ENCODE results near the gene NTRK2.

NTRK2 gene

GRCh38 chr9:84701801-84702200 lies 32.3 kb downstream of the NTRK2 start:
- Histone ChIP-seq H3K4me1 (ENCODE audit: control insufficient read depth in 1 of 2, insufficient read depth in 2 of 2, low read length in 2 of 2) (no peaks in the 10 kb centered on the region), H3K79me1 (ENCODE audit: low read length) (no peaks in the 10 kb centered on the region), H3K9me3 (ENCODE audit: insufficient read depth, low read depth, low read length) (no peaks in the 10 kb centered on the region), H3K18ac (ENCODE audit: low read length) (no peak overlapping the region), H3K23ac (ENCODE audit: low read length) (no peak overlapping the region), H2AK5ac (ENCODE audit: low read length) (no peak overlapping the region), H3K4ac (ENCODE audit: low read depth, low read length) (no peak overlapping the region), H3K36me3 (ENCODE audit: control insufficient read depth in 1 of 2, insufficient read depth in 2 of 2, low read length in 2 of 2) (no peaks in the 10 kb centered on the region), H3K27me3 (ENCODE audit: insufficient read depth, low read length) (no peaks in the 10 kb centered on the region), H3K4me2 (ENCODE audit: low read length) (no peak overlapping the region), H4K8ac (ENCODE audit: low read depth, low read length) (no peak overlapping the region), H2BK5ac (ENCODE audit: low read depth, low read length, poor library complexity) (no peak overlapping the region), H3K4me3 (ENCODE audit: low read depth, low read length) (no peak overlapping the region), H4K91ac (ENCODE audit: low read depth, low read length) (no peak overlapping the region), H3K9ac (ENCODE audit: low read length) (no peak overlapping the region), H2AFZ (ENCODE audit: insufficient read depth, low read length, poor library complexity) (no peak overlapping the region), H3K27ac (ENCODE audit: low read depth, low read length) (no peak overlapping the region), H2BK12ac (ENCODE audit: low read length) (no peak overlapping the region), H3K14ac (ENCODE audit: low read length) (no peak overlapping the region), H2BK120ac (ENCODE audit: insufficient read depth, low read length, poor library complexity) (no peak overlapping the region), H3K79me2 (ENCODE audit: control insufficient read depth, insufficient read depth, low read length, poor library complexity) (no peaks in the 10 kb centered on the region), H4K12ac (ENCODE audit: low read depth, low read length) (no peak overlapping the region)
- DNase-seq: no peak
- no CpG with 5 or more reads among the region's 6 CpGs for WGBS (ENCODE audit: extremely low coverage, insufficient coverage, insufficient read length)

GRCh38 chr9:84702471-84702870 lies 32.9 kb downstream of the NTRK2 start:
- Histone ChIP-seq H3K79me2 (ENCODE audit: control insufficient read depth, insufficient read depth, low read length, poor library complexity) (no peaks in the 10 kb centered on the region), H3K23ac (ENCODE audit: low read length) (no peak overlapping the region), H3K4me3 (ENCODE audit: low read depth, low read length) (no peak overlapping the region), H4K91ac (ENCODE audit: low read depth, low read length) (no peak overlapping the region), H3K14ac (ENCODE audit: low read length) (no peak overlapping the region), H3K4me2 (ENCODE audit: low read length) (no peak overlapping the region), H3K36me3 (ENCODE audit: control insufficient read depth in 1 of 2, insufficient read depth in 2 of 2, low read length in 2 of 2) (no peaks in the 10 kb centered on the region), H4K12ac (ENCODE audit: low read depth, low read length) (no peak overlapping the region), H2BK120ac (ENCODE audit: insufficient read depth, low read length, poor library complexity) (no peak overlapping the region), H2BK12ac (ENCODE audit: low read length) (no peak overlapping the region), H2AFZ (ENCODE audit: insufficient read depth, low read length, poor library complexity) (no peak overlapping the region), H3K4ac (ENCODE audit: low read depth, low read length) (no peak overlapping the region), H3K18ac (ENCODE audit: low read length) (no peak overlapping the region), H3K9ac (ENCODE audit: low read length) (no peak overlapping the region), H3K27me3 (ENCODE audit: insufficient read depth, low read length) (no peaks in the 10 kb centered on the region), H3K4me1 (ENCODE audit: control insufficient read depth in 1 of 2, insufficient read depth in 2 of 2, low read length in 2 of 2) (no peaks in the 10 kb centered on the region), H2BK5ac (ENCODE audit: low read depth, low read length, poor library complexity) (no peak overlapping the region), H4K8ac (ENCODE audit: low read depth, low read length) (no peak overlapping the region), H3K27ac (ENCODE audit: low read depth, low read length) (no peak overlapping the region), H2AK5ac (ENCODE audit: low read length) (no peak overlapping the region), H3K79me1 (ENCODE audit: low read length) (no peaks in the 10 kb centered on the region), H3K9me3 (ENCODE audit: insufficient read depth, low read depth, low read length) (no peaks in the 10 kb centered on the region)
- no peak for DNase-seq
- no CpG with 5 or more reads among the region's 1 CpG for WGBS (ENCODE audit: extremely low coverage, insufficient coverage, insufficient read length)

GRCh38 chr9:84703793-84704192 lies 34.3 kb downstream of the NTRK2 start:
- no peak for DNase-seq

GRCh38 chr9:84705128-84705527 lies 35.6 kb downstream of the NTRK2 start:
- Histone ChIP-seq H3K23ac (ENCODE audit: low read length) (no peak overlapping the region), H3K4ac (ENCODE audit: low read depth, low read length) (no peak overlapping the region), H2BK120ac (ENCODE audit: insufficient read depth, low read length, poor library complexity) (no peak overlapping the region), H3K14ac (ENCODE audit: low read length) (no peak overlapping the region), H2AFZ (ENCODE audit: insufficient read depth, low read length, poor library complexity) (no peak overlapping the region), H2BK5ac (ENCODE audit: low read depth, low read length, poor library complexity) (no peak overlapping the region), H3K36me3 (ENCODE audit: control insufficient read depth in 1 of 2, insufficient read depth in 2 of 2, low read length in 2 of 2) (no peaks in the 10 kb centered on the region), H4K8ac (ENCODE audit: low read depth, low read length) (no peak overlapping the region), H3K79me2 (ENCODE audit: control insufficient read depth, insufficient read depth, low read length, poor library complexity) (no peaks in the 10 kb centered on the region), H3K4me1 (ENCODE audit: control insufficient read depth in 1 of 2, insufficient read depth in 2 of 2, low read length in 2 of 2) (no peaks in the 10 kb centered on the region), H3K9me3 (ENCODE audit: insufficient read depth, low read depth, low read length) (no peaks in the 10 kb centered on the region), H3K27ac (ENCODE audit: low read depth, low read length) (no peak overlapping the region), H3K27me3 (ENCODE audit: insufficient read depth, low read length) (no peaks in the 10 kb centered on the region), H3K79me1 (ENCODE audit: low read length) (no peaks in the 10 kb centered on the region), H3K4me2 (ENCODE audit: low read length) (no peak overlapping the region), H4K91ac (ENCODE audit: low read depth, low read length) (no peak overlapping the region), H4K12ac (ENCODE audit: low read depth, low read length) (no peak overlapping the region), H2AK5ac (ENCODE audit: low read length) (no peak overlapping the region), H3K18ac (ENCODE audit: low read length) (no peak overlapping the region), H3K4me3 (ENCODE audit: low read depth, low read length) (no peak overlapping the region), H2BK12ac (ENCODE audit: low read length) (no peak overlapping the region), H3K9ac (ENCODE audit: low read length) (no peak overlapping the region)
- DNase-seq: no peak
- no CpG with 5 or more reads among the region's 5 CpGs for WGBS (ENCODE audit: extremely low coverage, insufficient coverage, insufficient read length)

More at GRCh38 chr9:84703793-84704192, 34.3 kb downstream of the NTRK2 start:
- Histone ChIP-seq H3K4me3 (ENCODE audit: low read depth, low read length) (no peak overlapping the region), H3K9me3 (ENCODE audit: insufficient read depth, low read depth, low read length) (no peaks in the 10 kb centered on the region), H2BK12ac (ENCODE audit: low read length) (no peak overlapping the region), H2AK5ac (ENCODE audit: low read length) (no peak overlapping the region), H3K9ac (ENCODE audit: low read length) (no peak overlapping the region), H3K14ac (ENCODE audit: low read length) (no peak overlapping the region), H3K27me3 (ENCODE audit: insufficient read depth, low read length) (no peaks in the 10 kb centered on the region), H3K79me2 (ENCODE audit: control insufficient read depth, insufficient read depth, low read length, poor library complexity) (no peaks in the 10 kb centered on the region), H3K36me3 (ENCODE audit: control insufficient read depth in 1 of 2, insufficient read depth in 2 of 2, low read length in 2 of 2) (no peaks in the 10 kb centered on the region), H4K8ac (ENCODE audit: low read depth, low read length) (no peak overlapping the region), H3K79me1 (ENCODE audit: low read length) (no peaks in the 10 kb centered on the region), H2BK5ac (ENCODE audit: low read depth, low read length, poor library complexity) (no peak overlapping the region), H3K4me2 (ENCODE audit: low read length) (no peak overlapping the region), H3K4ac (ENCODE audit: low read depth, low read length) (no peak overlapping the region), H3K23ac (ENCODE audit: low read length) (no peak overlapping the region), H4K12ac (ENCODE audit: low read depth, low read length) (no peak overlapping the region), H2BK120ac (ENCODE audit: insufficient read depth, low read length, poor library complexity) (no peak overlapping the region), H3K18ac (ENCODE audit: low read length) (no peak overlapping the region), H4K91ac (ENCODE audit: low read depth, low read length) (no peak overlapping the region), H2AFZ (ENCODE audit: insufficient read depth, low read length, poor library complexity) (no peak overlapping the region), H3K27ac (ENCODE audit: low read depth, low read length) (no peak overlapping the region), H3K4me1 (ENCODE audit: control insufficient read depth in 1 of 2, insufficient read depth in 2 of 2, low read length in 2 of 2) (no peaks in the 10 kb centered on the region)

All from trophoblast cell (in vitro differentiated cells and primary cell).